PFSK-1 (cell line): ENCODE results near the gene KLK2.

Experiments used
- POLR2AphosphoS5 ChIP-seq: IDR thresholded peaks from 2 replicates; pipeline ENCODE4 v1.6.1; 2012; ENCODE audit warnings: low read depth, mild to moderate bottlenecking, control low read depth, low read length, moderate library complexity
- REST ChIP-seq, 2 experiments: IDR thresholded peaks; 2 replicates each; pipeline versions ENCODE4 v1.6.1 to v1.8.0; 2011 to 2012; ENCODE audit warnings: low read depth in 2 of 2, low read length in 2 of 2, control low read depth in 1 of 2, inconsistent platforms in 1 of 2, mild to moderate bottlenecking in 1 of 2, moderate library complexity in 1 of 2; ENCODE audit not compliant: insufficient read depth in 1 of 2
- TAF1 ChIP-seq: IDR thresholded peaks from 2 replicates; pipeline ENCODE4 v1.6.1; 2012; ENCODE audit warnings: low read length, control low read depth, borderline replicate concordance; ENCODE audit not compliant: insufficient read depth

GRCh38 chr19:50830266-50831025 is 42.8 kb upstream of the KLK2 start:
- TF ChIP-seq POLR2AphosphoS5: no peak
- TF ChIP-seq TAF1: no peak
- no peak for TF ChIP-seq REST (IDR thresholded peaks at IDR 0.05; ENCODE audit: insufficient read depth in 1 of 2, low read depth in 2 of 2, low read length in 2 of 2)
